Neural progenitor cell (in vitro differentiated cells): Measurements from ENCODE around the gene TIAL1.

Experiments
- CTCF ChIP-seq: fragments of 200-600 bp; sonication (generic); IDR thresholded peaks from 2 replicates; pipeline ENCODE4 v1.5.1; 2017; ENCODE audit warnings: antibody characterized with exemption, mild to moderate bottlenecking
- EZH2 ChIP-seq: fragments of 200-600 bp; sonication (generic); IDR thresholded peaks from 2 replicates; pipeline ENCODE4 v1.6.1; 2017; ENCODE audit warnings: antibody characterized with exemption, mild to moderate bottlenecking, moderate library complexity
- EZH2phosphoT487 ChIP-seq: fragments of 200-600 bp; sonication (generic); IDR thresholded peaks from 2 replicates; pipeline ENCODE4 v1.6.1; 2017; ENCODE audit warnings: antibody characterized with exemption

- no peak for TF ChIP-seq CTCF
- TF ChIP-seq EZH2phosphoT487 = no peak
- no peak for TF ChIP-seq EZH2
These were observed 46.8 kb upstream of the TIAL1 start for GRCh38 chr10:119643306-119644204.
